Endothelial cell of umbilical vein (primary cell): ENCODE results near the gene SEC14L6. TPM values are rescaled to one million over a fixed set of nuclear protein-coding genes. Genes with fewer than 3 reads are reported as not detected.

Experiments used
- BruUV-seq: library from RNA; stranded (reverse); fragments of 400-500 nt; replicated peaks from 2 replicates; lab custom pipeline; 2021; lab: Mats Ljungman, UMichigan
- CTCF ChIA-PET: fragments of 300-600, 350-600 bp; sonication (Branson Sonifier 250); formaldehyde crosslinking; loops from one replicate; lab custom pipeline; 2021; ENCODE audit warnings: antibody characterized with exemption, inconsistent platforms; lab: Charles Lee
- POLR2A ChIA-PET: fragments of 300-600, 350-600 bp; sonication (Branson Sonifier 250); formaldehyde crosslinking; loops from one replicate; lab custom pipeline; 2021; ENCODE audit warnings: antibody characterized with exemption, inconsistent platforms; lab: Charles Lee
- DNase-seq: peaks from one replicate; pipeline ENCODE4 v3.0.0-alpha.2; 2011; ENCODE audit warnings: low read depth, low spot score
- FAIRE-seq: peaks from 2 replicates; lab custom pipeline; 2011; peaks lifted over from hg19 to GRCh38; lab: Jason Lieb, UNC
- H2AFZ ChIP-seq: 2 replicates; pipeline ENCODE4 v1.6.0; 2012; ENCODE audit warnings: low read depth, low read length, control low read depth, inconsistent platforms
- H3K27ac ChIP-seq: 2 replicates; pipeline ENCODE4 v1.5.1; 2011; ENCODE audit warnings: low read depth, mild to moderate bottlenecking, control low read depth, low read length, moderate library complexity; ENCODE audit not compliant: insufficient read depth
- H3K27me3 ChIP-seq, 2 experiments: 2 replicates each; pipeline versions ENCODE4 v1.6.0 to v1.6.1; 2011; ENCODE audit warnings: low read length in 2 of 2, mixed read lengths in 1 of 2; ENCODE audit not compliant: control insufficient read depth in 2 of 2, insufficient read depth in 2 of 2
- H3K36me3 ChIP-seq, 2 experiments: 2 replicates in 1 of 2; 3 replicates in 1 of 2; pipeline ENCODE4 v1.5.1; 2011; ENCODE audit warnings: low read length in 2 of 2, mild to moderate bottlenecking in 1 of 2, moderate library complexity in 1 of 2; ENCODE audit not compliant: control insufficient read depth in 2 of 2, insufficient read depth in 2 of 2; ENCODE audit errors: extremely low read depth in 1 of 2
- H3K4me1 ChIP-seq: 3 replicates; pipeline ENCODE4 v1.5.1; 2011; ENCODE audit warnings: mild to moderate bottlenecking, low read length; ENCODE audit not compliant: control insufficient read depth, insufficient read depth; ENCODE audit errors: extremely low read depth
- H3K4me2 ChIP-seq: 2 replicates; pipeline ENCODE4 v1.6.1; 2011; ENCODE audit warnings: low read length, control low read depth, mixed read lengths; ENCODE audit not compliant: insufficient read depth
- H3K4me3 ChIP-seq, 3 experiments: fragments of 200-600 bp in 1 of 3; sonication (generic), shearing (Covaris generic) in 1 of 3; replicated peaks in 1 of 3; 2 replicates each; pipeline ENCODE4 v1.5.1; 2011 to 2016; ENCODE audit warnings: control low read depth in 3 of 3, low read length in 3 of 3, mild to moderate bottlenecking in 2 of 3, inconsistent platforms in 1 of 3, low read depth in 1 of 3, moderate library complexity in 1 of 3; ENCODE audit not compliant: insufficient read depth in 1 of 3
- H3K79me2 ChIP-seq: 2 replicates; pipeline ENCODE4 v1.6.0; 2012; ENCODE audit warnings: low read length, inconsistent platforms; ENCODE audit not compliant: control insufficient read depth, insufficient read depth
- H3K9ac ChIP-seq: replicated peaks from 2 replicates; pipeline ENCODE3; 2011; ENCODE audit warnings: low read length, control low read depth; ENCODE audit not compliant: insufficient read depth; ENCODE audit errors: extremely low read depth
- H3K9me1 ChIP-seq: replicated peaks from 3 replicates; pipeline ENCODE4 v1.6.0; 2011; ENCODE audit warnings: mild to moderate bottlenecking, low read length; ENCODE audit not compliant: control insufficient read depth, insufficient read depth; ENCODE audit errors: extremely low read depth
- H3K9me3 ChIP-seq: replicated peaks from 2 replicates; pipeline ENCODE4 v1.5.1; 2012; ENCODE audit warnings: low read length, inconsistent platforms; ENCODE audit not compliant: control insufficient read depth, insufficient read depth
- H4K20me1 ChIP-seq: replicated peaks from 2 replicates; pipeline ENCODE3; 2011; ENCODE audit warnings: mild to moderate bottlenecking, low read length; ENCODE audit not compliant: control insufficient read depth, insufficient read depth; ENCODE audit errors: extremely low read depth
- CTCF ChIP-seq, 2 donors: IDR thresholded peaks; 1 replicate in 1 of 2; 2 replicates in 1 of 2; pipeline ENCODE4 v1.5.1; 2011; ENCODE audit warnings: low read length in 2 of 2, mild to moderate bottlenecking in 2 of 2, moderate library complexity in 2 of 2, control low read depth in 1 of 2, inconsistent platforms in 1 of 2, low read depth in 1 of 2; ENCODE audit not compliant: insufficient read depth in 1 of 2; ENCODE audit errors: extremely low read depth in 1 of 2
- EZH2 ChIP-seq: IDR thresholded peaks from 2 replicates; pipeline ENCODE4 v1.6.1; 2012; ENCODE audit warnings: borderline replicate concordance, low read depth, mild to moderate bottlenecking, moderate library complexity, low read length, inconsistent platforms; ENCODE audit not compliant: severe bottlenecking
- FOS ChIP-seq: IDR thresholded peaks from 2 replicates; pipeline ENCODE4 v1.6.1; 2011; ENCODE audit warnings: mild to moderate bottlenecking, low read length, moderate library complexity, borderline replicate concordance; ENCODE audit not compliant: insufficient read depth
- GATA2 ChIP-seq: IDR thresholded peaks from 2 replicates; pipeline ENCODE4 v1.7.0; 2011; ENCODE audit warnings: low read depth, mild to moderate bottlenecking, moderate library complexity, mixed read lengths, low read length; ENCODE audit not compliant: insufficient read length, insufficient read depth
- JUN ChIP-seq: IDR thresholded peaks from 2 replicates; pipeline ENCODE4 v1.6.1; 2011; ENCODE audit warnings: borderline replicate concordance, low read depth; ENCODE audit not compliant: insufficient read length, insufficient read depth
- MAX ChIP-seq: IDR thresholded peaks from 2 replicates; pipeline ENCODE4 v1.6.1; 2011; ENCODE audit not compliant: insufficient read depth, insufficient read length
- MYC ChIP-seq: IDR thresholded peaks from one replicate; pipeline ENCODE4 v1.6.1; 2011; ENCODE audit warnings: mild to moderate bottlenecking, low read depth, low read length
- POLR2A ChIP-seq: IDR thresholded peaks from 2 replicates; pipeline ENCODE4 v1.6.1; 2012; ENCODE audit warnings: low read depth, mild to moderate bottlenecking, control low read depth, low read length
- POLR2AphosphoS5 ChIP-seq: IDR thresholded peaks from 2 replicates; pipeline ENCODE4 v1.6.1; 2012; ENCODE audit warnings: low read depth, mild to moderate bottlenecking, control low read depth, low read length, moderate library complexity; ENCODE audit not compliant: insufficient read depth
- dilution Hi-C: fragments of 300-500 bp; cut with MboI; formaldehyde crosslinking; loops from one replicate; pipeline ENCODE4 v1.15.0; 2019; ENCODE audit warnings: low sequenced_read_pairs; ENCODE audit not compliant: extremely low pct_ligation_motif_present
- intact Hi-C: fragments of 100-400 bp; cut with micrococcal nuclease; formaldehyde crosslinking; loops from one replicate; pipeline ENCODE4 v1.10.0; 2022
- polyA plus RNA-seq, 4 experiments: library from polyadenylated mRNA; depleted of rRNA in 3 of 4; stranded (reverse) in 3 of 4; unstranded in 1 of 4; fragments of >200 nt; gene quantifications; 2 replicates each; pipeline versions ENCODE4 v1.2.1 to v1.2.3, GENCODE V29; 2011 to 2012; ENCODE audit warnings: missing spikeins in 1 of 4
- total RNA-seq: library from RNA; stranded (reverse); gene quantifications from 2 replicates; pipeline ENCODE4 v1.2.3, GENCODE V29; 2021

The SEC14L6 gene
- total and polyA plus RNA-seq, 2 donors (not counting 3 experiments of a cell fraction or from before 2014, with no cell fraction given) = 0.04 to 0.15 TPM

DNA sequence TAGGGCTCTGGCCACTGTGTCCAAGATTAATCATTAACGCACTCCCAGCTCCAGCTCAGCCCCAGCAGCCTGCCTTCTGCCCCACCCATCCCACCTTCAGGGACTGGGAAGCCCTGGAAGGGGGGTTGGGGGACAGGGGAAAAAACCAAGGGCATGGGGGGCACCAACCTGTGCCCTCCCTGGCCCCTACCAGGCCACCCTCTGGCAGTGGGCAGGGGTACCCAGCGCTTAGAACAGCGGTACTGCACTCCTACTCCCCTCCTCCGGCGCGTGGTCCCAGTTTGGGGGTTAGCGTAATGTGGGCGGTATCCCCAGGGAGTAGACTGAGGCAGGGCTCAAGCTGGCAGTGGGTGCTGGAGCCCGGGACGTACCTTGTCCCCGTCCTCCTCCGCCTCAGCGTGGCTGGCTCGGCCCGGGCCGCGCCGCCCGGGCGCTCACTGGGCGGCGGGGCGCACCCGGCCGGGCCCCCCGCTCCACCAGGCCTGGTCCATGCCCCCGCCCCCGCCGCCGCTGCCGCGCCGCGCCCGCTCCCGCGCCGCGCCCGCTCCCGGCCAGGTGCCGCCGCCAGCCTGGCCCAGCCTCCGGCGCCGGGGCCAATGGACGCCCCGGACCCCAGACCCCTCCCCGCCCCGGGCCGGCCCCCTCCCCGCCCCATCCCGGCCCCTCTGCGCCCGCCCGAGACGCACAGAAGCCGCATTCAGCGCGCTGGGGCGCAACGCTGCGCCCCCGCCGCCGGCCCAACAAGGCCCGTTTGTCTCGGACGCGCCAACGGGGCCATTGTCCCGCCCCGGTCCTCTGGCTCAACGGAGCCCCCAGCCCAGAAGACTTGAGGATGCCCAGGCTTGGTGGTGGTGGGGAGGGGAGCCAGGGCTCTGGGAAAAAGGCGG is 27.8 kb upstream of the SEC14L6 start, which contains the start of gene GAL3ST1:
GAL3ST1 (minus strand) TSS at position 571 of the 887 bp plus-strand sequence. CDS start 17,273 bp downstream, outside the sequence.
- no peaks in the 10 kb centered on the region for H3K9me3 ChIP-seq
- no peak within 1 kb of the TSS for H2AFZ ChIP-seq
- no peak for TF ChIP-seq GATA2
- TF ChIP-seq EZH2 = no peak
- H3K9ac ChIP-seq = no peak within 1 kb of the TSS
- FAIRE-seq (no peak), DNase-seq (no peak)
- no peak within 1 kb of the TSS for H3K4me3 ChIP-seq
- H3K79me2 ChIP-seq = no peaks in the 10 kb centered on the region
- no peaks in the 10 kb centered on the region for H4K20me1 ChIP-seq
- intact Hi-C loops (no loop called here), dilution Hi-C loops (no loop called here)
- peaks cover under 1 to 22% of the 10 kb centered on the region in 2 experiments for H3K36me3 ChIP-seq
- CTCF ChIA-PET = interaction anchor here (1.1 to 1.6 kb wide), 3 partner anchors 61 to 181 kb away, joined by 3 to 5 read pairs (median 3); no protein-coding TSS in a partner anchor
- H3K9me1 ChIP-seq = no peaks in the 10 kb centered on the region
- BruUV-seq = no TSS peak
- POLR2A ChIA-PET = no interaction called here
- H3K27ac ChIP-seq = no peak within 1 kb of the TSS
- H3K4me2 ChIP-seq = no peak within 1 kb of the TSS
- no peaks in the 10 kb centered on the region for H3K4me1 ChIP-seq
- H3K27me3 ChIP-seq = peaks cover 0 to 5% of the 10 kb centered on the region in 2 experiments

- ChIA-PET CTCF (interaction anchor here (1.1 kb wide), 1 partner anchor 182 kb away, joined by 3 read pairs; no protein-coding TSS in a partner anchor), POLR2A (no interaction called here)
- H3K4me1 ChIP-seq = no peaks in the 10 kb centered on the region
- H3K4me2 ChIP-seq = no peak overlapping the region
- no TSS peak for BruUV-seq
- FAIRE-seq = no peak
- no peak overlapping the region for H2AFZ ChIP-seq
- H3K79me2 ChIP-seq = no peaks in the 10 kb centered on the region
- no peak overlapping the region for H3K4me3 ChIP-seq
- peaks cover 0 to 15% of the 10 kb centered on the region in 2 experiments for H3K36me3 ChIP-seq
- no peak overlapping the region for H3K9ac ChIP-seq
- intact Hi-C loops = no loop called here
- H3K9me1 ChIP-seq = no peaks in the 10 kb centered on the region
- dilution Hi-C loops = no loop called here
- no peaks in the 10 kb centered on the region for H3K9me3 ChIP-seq
- no peak for TF ChIP-seq JUN
- no peak for TF ChIP-seq EZH2
- TF ChIP-seq MAX = no peak
- TF ChIP-seq FOS = no peak
- no peak for TF ChIP-seq POLR2AphosphoS5
- no peak for TF ChIP-seq MYC
- no peak for TF ChIP-seq CTCF (IDR thresholded peaks at IDR 0.05; ENCODE audit: extremely low read depth in 1 of 2, insufficient read depth in 1 of 2, low read depth in 1 of 2, low read length in 2 of 2)
- TF ChIP-seq GATA2 = no peak
- no peak for TF ChIP-seq POLR2A
- no peaks in the 10 kb centered on the region for H4K20me1 ChIP-seq
- peaks cover 0 to 5% of the 10 kb centered on the region in 2 experiments for H3K27me3 ChIP-seq
- no peak overlapping the region for H3K27ac ChIP-seq
- DNase-seq = no peak
These were observed 27.1 kb upstream of the SEC14L6 start for GRCh38 chr22:30573594-30574094.
